Upper lobe of right lung (tissue), 1 donor: Measurements from ENCODE around the gene AGTR1. TPM values are rescaled to one million over a fixed set of nuclear protein-coding genes. Genes with fewer than 3 reads are reported as not detected.
A peak's percentile ranks its signal among the peaks of the same experiment; 100 is the strongest.

Experiments used
- ATAC-seq: fragments of 200-7000 bp; cut with Tn5 transposase; one replicate; pipeline ENCODE4 v1.9.1; 2020; ENCODE audit warnings: mild to moderate bottlenecking, moderate library complexity
- DNase-seq: peaks from one replicate; pipeline ENCODE4 v3.0.0-alpha.2; 2020
- H3K27ac ChIP-seq: fragments of 200-600 bp; one replicate; pipeline ENCODE4 v1.8.0; 2022
- H3K27me3 ChIP-seq: fragments of 200-600 bp; one replicate; pipeline ENCODE4 v1.8.0; 2022; ENCODE audit warnings: mild to moderate bottlenecking
- H3K36me3 ChIP-seq: fragments of 200-600 bp; one replicate; pipeline ENCODE4 v1.8.0; 2022
- H3K4me1 ChIP-seq: fragments of 200-600 bp; one replicate; pipeline ENCODE4 v1.8.0; 2022
- H3K4me3 ChIP-seq: fragments of 200-600 bp; one replicate; pipeline ENCODE4 v1.8.0; 2022; ENCODE audit warnings: mild to moderate bottlenecking
- H3K9me3 ChIP-seq: fragments of 200-600 bp; one replicate; pipeline ENCODE4 v1.8.0; 2022
- intact Hi-C: fragments of 100-400 bp; cut with DNase I; formaldehyde crosslinking; loops from one replicate; pipeline ENCODE4 v1.11.0; 2022
- total RNA-seq: library from RNA; stranded (reverse); fragmentation: NEBNext Ultra II Directional; extraction: Animal tissue kit (Norgen Biotek cat#: 25700); gene quantifications from one replicate; pipeline ENCODE4 v1.2.1, GENCODE V29; 2021
- TF ChIP-seq, protein P1 (sequence below): fragments of 200-600 bp; IDR thresholded peaks from one replicate; pipeline ENCODE4 v1.8.0; 2022; ENCODE audit warnings: antibody characterized with exemption
- donor health status: DM: no; HTN: yes; CAD: no; lungs with severe emphysema.

The AGTR1 gene
- total RNA-seq, 1 donor from 2014 or later: 7.8 TPM

DNA sequence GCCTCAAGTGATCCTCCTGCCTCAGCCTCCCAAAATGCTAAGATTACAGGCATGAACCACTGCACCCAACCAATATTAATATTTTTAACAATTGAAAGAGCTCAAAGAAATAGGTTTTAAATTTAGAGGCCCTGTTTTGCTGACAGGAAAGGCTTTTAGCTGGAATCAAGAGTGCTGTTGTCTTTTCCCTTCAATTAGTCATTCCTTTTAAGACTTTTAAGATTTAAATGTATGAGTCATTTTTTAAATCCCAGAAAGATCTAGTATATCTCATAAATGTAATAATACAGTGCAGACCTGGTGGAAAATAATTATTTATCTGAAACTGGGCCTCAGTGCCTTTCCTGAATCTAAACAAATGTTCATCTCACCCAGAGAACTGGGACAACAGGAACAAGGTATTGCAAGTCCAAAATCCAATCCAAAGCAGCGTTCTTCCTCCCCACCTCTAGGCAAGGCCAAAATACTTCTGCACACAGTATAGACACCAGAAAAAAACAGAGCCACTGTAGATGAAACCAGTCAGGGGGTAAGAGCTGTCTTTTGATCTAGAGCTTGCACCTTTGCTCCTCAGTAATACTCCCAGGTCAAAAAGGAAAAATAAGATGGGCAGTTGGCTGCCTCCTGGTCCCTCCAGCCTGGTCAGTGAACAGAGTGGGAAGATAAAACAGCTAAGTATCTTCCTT is 14.4 kb downstream of the AGTR1 start:
- intact Hi-C loops: no loop called here
- H3K9me3 ChIP-seq: no peaks in the 10 kb centered on the region
- DNase-seq (no peak), ATAC-seq (no peak)
- H3K27ac ChIP-seq: no peak overlapping the region
- TF ChIP-seq, protein P1, sequence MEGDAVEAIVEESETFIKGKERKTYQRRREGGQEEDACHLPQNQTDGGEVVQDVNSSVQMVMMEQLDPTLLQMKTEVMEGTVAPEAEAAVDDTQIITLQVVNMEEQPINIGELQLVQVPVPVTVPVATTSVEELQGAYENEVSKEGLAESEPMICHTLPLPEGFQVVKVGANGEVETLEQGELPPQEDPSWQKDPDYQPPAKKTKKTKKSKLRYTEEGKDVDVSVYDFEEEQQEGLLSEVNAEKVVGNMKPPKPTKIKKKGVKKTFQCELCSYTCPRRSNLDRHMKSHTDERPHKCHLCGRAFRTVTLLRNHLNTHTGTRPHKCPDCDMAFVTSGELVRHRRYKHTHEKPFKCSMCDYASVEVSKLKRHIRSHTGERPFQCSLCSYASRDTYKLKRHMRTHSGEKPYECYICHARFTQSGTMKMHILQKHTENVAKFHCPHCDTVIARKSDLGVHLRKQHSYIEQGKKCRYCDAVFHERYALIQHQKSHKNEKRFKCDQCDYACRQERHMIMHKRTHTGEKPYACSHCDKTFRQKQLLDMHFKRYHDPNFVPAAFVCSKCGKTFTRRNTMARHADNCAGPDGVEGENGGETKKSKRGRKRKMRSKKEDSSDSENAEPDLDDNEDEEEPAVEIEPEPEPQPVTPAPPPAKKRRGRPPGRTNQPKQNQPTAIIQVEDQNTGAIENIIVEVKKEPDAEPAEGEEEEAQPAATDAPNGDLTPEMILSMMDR: no peak
- H3K27me3 ChIP-seq: no peaks in the 10 kb centered on the region
- H3K4me1 ChIP-seq: no peaks in the 10 kb centered on the region
- H3K36me3 ChIP-seq: no peaks in the 10 kb centered on the region
- H3K4me3 ChIP-seq: no peak overlapping the region

DNA sequence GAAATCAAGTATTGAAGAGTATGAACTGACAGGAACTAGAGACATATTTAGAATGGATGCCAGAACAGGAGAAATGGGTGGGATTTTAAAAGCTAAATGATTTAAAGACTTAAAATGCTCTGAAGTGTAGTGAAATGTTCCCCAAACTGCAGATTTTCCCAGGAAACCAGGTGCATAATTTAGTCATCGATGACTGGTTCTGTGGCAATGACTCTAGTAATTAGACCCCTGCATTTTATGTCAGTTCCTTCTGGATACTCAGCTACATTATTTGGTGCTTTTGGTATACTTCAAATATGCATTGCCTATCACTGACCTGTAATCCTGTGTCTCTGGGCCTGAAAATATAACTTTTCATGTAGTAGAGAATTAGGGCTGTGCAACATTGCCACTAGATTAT is 16.8 kb downstream of the AGTR1 start:
- TF ChIP-seq, protein P1: no peak
- ATAC-seq (no peak), DNase-seq (no peak)
- H3K4me1 ChIP-seq: no peaks in the 10 kb centered on the region
- no peaks in the 10 kb centered on the region for H3K27me3 ChIP-seq
- H3K9me3 ChIP-seq: no peaks in the 10 kb centered on the region
- H3K27ac ChIP-seq: no peak overlapping the region
- intact Hi-C loops: no loop called here
- no peaks in the 10 kb centered on the region for H3K36me3 ChIP-seq
- no peak overlapping the region for H3K4me3 ChIP-seq

DNA sequence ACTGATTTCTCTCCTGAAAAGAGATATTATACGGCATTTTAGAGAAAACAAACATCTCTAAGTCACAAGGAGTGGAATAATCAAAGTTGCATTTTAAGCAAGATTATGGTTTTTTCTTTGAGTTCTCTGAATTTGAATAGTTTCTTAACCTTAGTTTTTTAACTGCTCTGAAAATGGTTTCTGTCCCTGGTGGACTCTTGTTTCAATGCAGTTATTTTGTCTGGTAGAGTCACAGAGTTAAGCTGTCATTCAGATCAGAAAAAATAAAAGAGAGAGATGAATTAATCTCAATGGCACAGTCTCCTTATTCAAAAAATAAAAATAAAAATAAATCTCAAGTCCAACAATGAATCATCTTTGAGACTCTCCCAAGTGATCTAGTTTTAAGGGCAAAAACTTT is 19.0 kb downstream of the AGTR1 start:
- ATAC-seq (no peak), DNase-seq (no peak)
- Histone ChIP-seq H3K4me3 (no peak overlapping the region), H3K9me3 (no peaks in the 10 kb centered on the region), H3K27me3 (no peaks in the 10 kb centered on the region), H3K36me3 (no peaks in the 10 kb centered on the region), H3K4me1 (no peaks in the 10 kb centered on the region), H3K27ac (no peak overlapping the region)
- TF ChIP-seq, protein P1: no peak
- intact Hi-C loops: no loop called here

DNA sequence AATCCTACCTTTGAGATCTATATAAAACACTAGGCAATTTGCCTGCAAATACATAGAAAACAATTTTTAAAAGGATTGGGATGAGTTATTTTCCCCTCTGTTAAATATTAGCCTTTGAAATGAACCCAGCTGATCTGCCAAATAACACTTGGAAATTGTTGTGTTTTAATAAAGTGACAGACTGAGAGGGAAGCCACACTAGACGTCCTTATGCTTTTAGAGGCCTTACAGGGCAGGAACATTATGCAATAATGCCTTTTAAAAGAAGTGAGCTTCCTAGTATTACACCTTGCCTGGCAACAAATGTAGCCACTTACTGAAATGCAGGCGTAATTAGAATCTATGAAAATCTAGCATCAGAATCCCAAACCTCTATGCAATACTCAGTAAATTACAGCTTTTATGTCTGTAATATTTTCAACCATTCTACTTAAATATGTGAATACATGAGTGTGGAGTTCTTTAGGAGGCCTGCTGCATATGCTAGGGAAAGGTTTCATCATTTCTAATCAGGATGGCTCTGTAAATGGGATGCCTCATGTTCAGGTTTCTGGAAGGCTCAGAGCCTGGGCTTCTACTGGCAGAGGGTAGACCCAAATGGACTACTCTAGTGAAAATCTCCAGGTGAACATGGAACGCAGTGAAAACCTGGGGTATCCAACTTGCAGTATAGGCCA is 20.3 kb downstream of the AGTR1 start:
- Histone ChIP-seq H3K27me3 (no peaks in the 10 kb centered on the region), H3K36me3 (no peaks in the 10 kb centered on the region), H3K27ac (no peak overlapping the region), H3K4me3 (no peak overlapping the region), H3K4me1 (no peaks in the 10 kb centered on the region), H3K9me3 (no peaks in the 10 kb centered on the region)
- DNase-seq (no peak), ATAC-seq (peak; percentile 72)
- intact Hi-C loops: no loop called here
- TF ChIP-seq, protein P1: no peak

DNA sequence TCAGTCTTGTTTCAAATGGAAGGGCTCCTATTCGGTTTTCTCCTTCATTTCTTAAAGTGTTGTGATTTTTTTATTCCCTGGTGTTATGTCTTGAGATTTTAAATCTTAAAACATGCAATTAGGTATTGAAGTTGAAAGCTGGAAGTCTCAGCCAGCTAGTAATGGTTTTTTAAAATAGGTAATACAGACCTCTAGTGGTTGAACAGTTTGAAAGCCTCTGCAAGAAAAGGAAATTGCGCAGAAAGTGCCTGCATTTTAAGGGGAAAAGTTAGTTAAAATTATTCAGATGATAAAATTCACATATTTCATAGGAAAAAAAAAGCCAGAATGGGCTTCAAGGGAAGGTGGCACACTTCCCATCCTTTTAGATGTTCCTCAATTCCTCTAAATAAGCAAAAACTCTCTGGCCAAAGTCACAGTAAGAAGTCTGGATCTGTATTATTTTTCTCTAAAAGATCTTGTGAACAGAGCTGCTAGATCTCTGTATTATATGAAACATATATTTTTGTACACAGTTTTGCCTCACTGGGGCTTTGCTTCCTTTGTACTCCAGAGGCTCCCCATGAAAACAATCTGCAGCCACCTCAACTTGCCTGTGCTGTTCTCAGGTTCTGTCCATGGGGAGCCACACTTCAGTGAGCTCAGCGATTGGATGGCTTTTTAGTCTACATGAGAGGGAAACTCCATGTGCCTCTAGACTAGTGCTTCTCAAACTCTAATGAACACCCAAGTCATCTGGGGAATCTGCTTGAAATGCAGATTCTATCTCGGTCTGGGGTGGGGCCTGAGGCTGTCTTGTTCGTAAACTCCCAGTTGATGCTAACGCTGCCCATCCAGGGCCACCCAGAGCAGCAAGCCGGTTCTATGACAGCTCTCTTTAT is 21.5 kb downstream of the AGTR1 start:
- TF ChIP-seq, protein P1: peak; percentile 28
- Histone ChIP-seq H3K9me3 (no peaks in the 10 kb centered on the region), H3K4me3 (no peak overlapping the region), H3K27ac (no peak overlapping the region), H3K4me1 (no peaks in the 10 kb centered on the region), H3K36me3 (no peaks in the 10 kb centered on the region), H3K27me3 (no peaks in the 10 kb centered on the region)
- intact Hi-C loops: no loop called here
- DNase-seq (no peak), ATAC-seq (no peak)
